ENCODE measurements around the gene TJAP1.
"Not testable (repeated sequence)": the region's sequence is repeated elsewhere in the genome, so short reads cannot be mapped to it uniquely, and the experiment has no call there.

The TJAP1 gene

GRCh38 chr6:43461936-43462335 lies 15.4 kb upstream of the TJAP1 start:
- H3K27ac ChIP-seq (replicated peaks): no peak overlapping the region
- H3K27me3 ChIP-seq (ENCODE audit: insufficient read depth, poor library complexity, severe bottlenecking): peaks cover under 1% of the 10 kb centered on the region
- TF ChIP-seq CTCF (IDR thresholded peaks at IDR 0.05; ENCODE audit: insufficient read depth, low read length) (no peak), SPI1 (IDR thresholded peaks at IDR 0.05; ENCODE audit: borderline replicate concordance, low read depth) (no peak), GABPA (IDR thresholded peaks at IDR 0.05; ENCODE audit: low read depth) (no peak), POLR2AphosphoS5 (IDR thresholded peaks at IDR 0.05; ENCODE audit: low read depth) (no peak), REST (IDR thresholded peaks at IDR 0.05; ENCODE audit: insufficient replicate concordance, low read depth) (no peak)
- no peak for DNase-seq (ENCODE audit: low read depth in 1 of 2, low spot score in 1 of 2)
- H3K4me3 ChIP-seq (replicated peaks; ENCODE audit: insufficient read depth, low read length): no peak overlapping the region

- no peak for TF ChIP-seq REST (IDR thresholded peaks at IDR 0.05; ENCODE audit: insufficient replicate concordance, low read depth)
- no peak for TF ChIP-seq CTCF (IDR thresholded peaks at IDR 0.05; ENCODE audit: insufficient read depth, low read length)
- no peak for TF ChIP-seq POLR2AphosphoS5 (IDR thresholded peaks at IDR 0.05; ENCODE audit: low read depth)
- TF ChIP-seq GABPA (IDR thresholded peaks at IDR 0.05; ENCODE audit: low read depth): no peak
- TF ChIP-seq SPI1 (IDR thresholded peaks at IDR 0.05; ENCODE audit: borderline replicate concordance, low read depth): no peak
- Histone ChIP-seq H3K27me3 (ENCODE audit: insufficient read depth, poor library complexity, severe bottlenecking) (no peaks in the 10 kb centered on the region), H3K4me3 (replicated peaks; ENCODE audit: insufficient read depth, low read length) (no peak overlapping the region), H3K27ac (replicated peaks) (no peak overlapping the region)
- no peak for DNase-seq (ENCODE audit: low read depth in 1 of 2, low spot score in 1 of 2)
These were observed 13.0 kb upstream of the TJAP1 start for GRCh38 chr6:43464337-43464736.

GRCh38 chr6:43465948-43466347 lies 11.4 kb upstream of the TJAP1 start:
- DNase-seq (ENCODE audit: low read depth in 1 of 2, low spot score in 1 of 2): no peak
- H3K27me3 ChIP-seq (ENCODE audit: insufficient read depth, poor library complexity, severe bottlenecking): no peaks in the 10 kb centered on the region
- no peak overlapping the region for H3K4me3 ChIP-seq (replicated peaks; ENCODE audit: insufficient read depth, low read length)
- no peak for TF ChIP-seq REST (IDR thresholded peaks at IDR 0.05; ENCODE audit: insufficient replicate concordance, low read depth)
- TF ChIP-seq POLR2AphosphoS5 (IDR thresholded peaks at IDR 0.05; ENCODE audit: low read depth): no peak
- TF ChIP-seq CTCF (IDR thresholded peaks at IDR 0.05; ENCODE audit: insufficient read depth, low read length): no peak
- no peak for TF ChIP-seq GABPA (IDR thresholded peaks at IDR 0.05; ENCODE audit: low read depth)
- TF ChIP-seq SPI1 (IDR thresholded peaks at IDR 0.05; ENCODE audit: borderline replicate concordance, low read depth): no peak
- no peak overlapping the region for H3K27ac ChIP-seq (replicated peaks)

GRCh38 chr6:43467265-43467664 lies 10.1 kb upstream of the TJAP1 start:
- H3K4me3 ChIP-seq (replicated peaks; ENCODE audit: insufficient read depth, low read length); DNase-seq (ENCODE audit: low read depth in 1 of 2, low spot score in 1 of 2); H3K27me3 ChIP-seq (ENCODE audit: insufficient read depth, poor library complexity, severe bottlenecking); H3K27ac ChIP-seq (replicated peaks): not testable (repeated sequence)

Measured in HL-60 (cell line).